ENCODE results near the gene CCDC7.
"Not testable (repeated sequence)": the region's sequence is repeated elsewhere in the genome, so short reads cannot be mapped to it uniquely, and the experiment has no call there.

Gene CCDC7

GRCh38 chr10:32888161-32888927 is 442.4 kb downstream of the CCDC7 start:
- H3K9me3 ChIP-seq (ENCODE audit: control insufficient read depth in 5 of 5, low read length in 5 of 5) = no peaks in the 10 kb centered on the region
- H3K9ac ChIP-seq (ENCODE audit: low read length in 5 of 5) = no peak overlapping the region
- no peak overlapping the region for H3K27ac ChIP-seq (ENCODE audit: low read depth, low read length)
- H3K27me3 ChIP-seq (ENCODE audit: control insufficient read depth in 5 of 5, insufficient read depth in 4 of 5, low read length in 5 of 5) = no peaks in the 10 kb centered on the region
- H3K4me1 ChIP-seq (ENCODE audit: control insufficient read depth in 5 of 5, insufficient read depth in 5 of 5, low read length in 5 of 5) = no peaks in the 10 kb centered on the region
- H3K4me3 ChIP-seq (ENCODE audit: low read depth in 1 of 5, low read length in 5 of 5) = no peak overlapping the region
- peaks cover 0 to 3% (median 0%) of the 10 kb centered on the region in 5 donors for H3K36me3 ChIP-seq (ENCODE audit: control insufficient read depth in 5 of 5, insufficient read depth in 5 of 5, low read length in 5 of 5)

GRCh38 chr10:32889631-32890212 is 443.8 kb downstream of the CCDC7 start:
- H3K36me3 ChIP-seq (ENCODE audit: control insufficient read depth in 5 of 5, insufficient read depth in 5 of 5, low read length in 5 of 5) = peaks cover 0 to 3% (median 0%) of the 10 kb centered on the region in 5 donors
- no peak overlapping the region for H3K27ac ChIP-seq (ENCODE audit: low read depth, low read length)
- no peaks in the 10 kb centered on the region for H3K9me3 ChIP-seq (ENCODE audit: control insufficient read depth in 5 of 5, low read length in 5 of 5)
- no peak overlapping the region for H3K9ac ChIP-seq (ENCODE audit: low read length in 5 of 5)
- no peak overlapping the region for H3K4me3 ChIP-seq (ENCODE audit: low read depth in 1 of 5, low read length in 5 of 5)
- no peaks in the 10 kb centered on the region for H3K27me3 ChIP-seq (ENCODE audit: control insufficient read depth in 5 of 5, insufficient read depth in 4 of 5, low read length in 5 of 5)
- H3K4me1 ChIP-seq (ENCODE audit: control insufficient read depth in 5 of 5, insufficient read depth in 5 of 5, low read length in 5 of 5) = no peaks in the 10 kb centered on the region

GRCh38 chr10:32890444-32890843 is 444.5 kb downstream of the CCDC7 start:
- Histone ChIP-seq H3K27ac (ENCODE audit: low read depth, low read length) (no peak overlapping the region), H3K4me1 (ENCODE audit: control insufficient read depth in 5 of 5, insufficient read depth in 5 of 5, low read length in 5 of 5) (no peaks in the 10 kb centered on the region), H3K9ac (ENCODE audit: low read length in 5 of 5) (no peak overlapping the region), H3K4me3 (ENCODE audit: low read depth in 1 of 5, low read length in 5 of 5) (no peak overlapping the region), H3K9me3 (ENCODE audit: control insufficient read depth in 5 of 5, low read length in 5 of 5) (no peaks in the 10 kb centered on the region), H3K36me3 (ENCODE audit: control insufficient read depth in 5 of 5, insufficient read depth in 5 of 5, low read length in 5 of 5) (peaks cover under 1 to 4% (median 2%) of the 10 kb centered on the region in 5 donors), H3K27me3 (ENCODE audit: control insufficient read depth in 5 of 5, insufficient read depth in 4 of 5, low read length in 5 of 5) (no peaks in the 10 kb centered on the region)

- Histone ChIP-seq H3K27ac (ENCODE audit: low read depth, low read length) (no peak overlapping the region), H3K9ac (ENCODE audit: low read length in 5 of 5) (no peak overlapping the region), H3K36me3 (ENCODE audit: control insufficient read depth in 5 of 5, insufficient read depth in 5 of 5, low read length in 5 of 5) (peaks cover 3 to 9% (median 7%) of the 10 kb centered on the region in 5 donors), H3K4me3 (ENCODE audit: low read depth in 1 of 5, low read length in 5 of 5) (no peak overlapping the region), H3K4me1 (ENCODE audit: control insufficient read depth in 5 of 5, insufficient read depth in 5 of 5, low read length in 5 of 5) (no peaks in the 10 kb centered on the region), H3K9me3 (ENCODE audit: control insufficient read depth in 5 of 5, low read length in 5 of 5) (no peaks in the 10 kb centered on the region), H3K27me3 (ENCODE audit: control insufficient read depth in 5 of 5, insufficient read depth in 4 of 5, low read length in 5 of 5) (no peaks in the 10 kb centered on the region)
These were observed 445.3 kb downstream of the CCDC7 start for GRCh38 chr10:32891261-32891660.

- H3K4me3 ChIP-seq (ENCODE audit: low read depth in 1 of 5, low read length in 5 of 5) = no peak overlapping the region
- no peaks in the 10 kb centered on the region for H3K4me1 ChIP-seq (ENCODE audit: control insufficient read depth in 5 of 5, insufficient read depth in 5 of 5, low read length in 5 of 5)
- no peak overlapping the region for H3K27ac ChIP-seq (ENCODE audit: low read depth, low read length)
- no peaks in the 10 kb centered on the region for H3K27me3 ChIP-seq (ENCODE audit: control insufficient read depth in 5 of 5, insufficient read depth in 4 of 5, low read length in 5 of 5)
- no peak overlapping the region for H3K9ac ChIP-seq (ENCODE audit: low read length in 5 of 5)
- peaks cover 15 to 28% (median 27%) of the 10 kb centered on the region in 5 donors for H3K36me3 ChIP-seq (ENCODE audit: control insufficient read depth in 5 of 5, insufficient read depth in 5 of 5, low read length in 5 of 5)
- H3K9me3 ChIP-seq (ENCODE audit: control insufficient read depth in 5 of 5, low read length in 5 of 5) = no peaks in the 10 kb centered on the region
These were observed 447.5 kb downstream of the CCDC7 start for GRCh38 chr10:32893434-32893833.

GRCh38 chr10:32893916-32894664 is 448.1 kb downstream of the CCDC7 start:
- Histone ChIP-seq H3K9ac (ENCODE audit: low read length in 5 of 5) (no peak overlapping the region), H3K4me1 (ENCODE audit: control insufficient read depth in 5 of 5, insufficient read depth in 5 of 5, low read length in 5 of 5) (no peaks in the 10 kb centered on the region), H3K9me3 (ENCODE audit: control insufficient read depth in 5 of 5, low read length in 5 of 5) (no peaks in the 10 kb centered on the region), H3K27me3 (ENCODE audit: control insufficient read depth in 5 of 5, insufficient read depth in 4 of 5, low read length in 5 of 5) (no peaks in the 10 kb centered on the region), H3K36me3 (ENCODE audit: control insufficient read depth in 5 of 5, insufficient read depth in 5 of 5, low read length in 5 of 5) (peaks cover 18 to 34% (median 31%) of the 10 kb centered on the region in 5 donors), H3K27ac (ENCODE audit: low read depth, low read length) (no peak overlapping the region), H3K4me3 (ENCODE audit: low read depth in 1 of 5, low read length in 5 of 5) (no peak overlapping the region)

- H3K9me3 ChIP-seq (ENCODE audit: control insufficient read depth in 5 of 5, low read length in 5 of 5); H3K27me3 ChIP-seq (ENCODE audit: control insufficient read depth in 5 of 5, insufficient read depth in 4 of 5, low read length in 5 of 5); H3K4me3 ChIP-seq (ENCODE audit: low read depth in 1 of 5, low read length in 5 of 5); H3K9ac ChIP-seq (ENCODE audit: low read length in 5 of 5); H3K27ac ChIP-seq (ENCODE audit: low read depth, low read length); H3K4me1 ChIP-seq (ENCODE audit: control insufficient read depth in 5 of 5, insufficient read depth in 5 of 5, low read length in 5 of 5): not testable (repeated sequence)
- H3K36me3 ChIP-seq (ENCODE audit: control insufficient read depth in 5 of 5, insufficient read depth in 5 of 5, low read length in 5 of 5) = peaks cover 21 to 43% (median 31%) of the 10 kb centered on the region in 5 donors
These were observed 449.4 kb downstream of the CCDC7 start for GRCh38 chr10:32895200-32895968.

- Histone ChIP-seq H3K36me3 (ENCODE audit: control insufficient read depth in 5 of 5, insufficient read depth in 5 of 5, low read length in 5 of 5) (peaks cover 39 to 57% (median 48%) of the 10 kb centered on the region in 5 donors), H3K27ac (ENCODE audit: low read depth, low read length) (no peak overlapping the region), H3K9ac (ENCODE audit: low read length in 5 of 5) (no peak overlapping the region), H3K4me3 (ENCODE audit: low read depth in 1 of 5, low read length in 5 of 5) (no peak overlapping the region), H3K4me1 (ENCODE audit: control insufficient read depth in 5 of 5, insufficient read depth in 5 of 5, low read length in 5 of 5) (no peaks in the 10 kb centered on the region), H3K27me3 (ENCODE audit: control insufficient read depth in 5 of 5, insufficient read depth in 4 of 5, low read length in 5 of 5) (no peaks in the 10 kb centered on the region), H3K9me3 (ENCODE audit: control insufficient read depth in 5 of 5, low read length in 5 of 5) (no peaks in the 10 kb centered on the region)
These were observed 455.9 kb downstream of the CCDC7 start for GRCh38 chr10:32901815-32902214.

- H3K27ac ChIP-seq (ENCODE audit: low read depth, low read length) = no peak overlapping the region
- H3K9me3 ChIP-seq (ENCODE audit: control insufficient read depth in 5 of 5, low read length in 5 of 5) = no peaks in the 10 kb centered on the region
- H3K4me3 ChIP-seq (ENCODE audit: low read depth in 1 of 5, low read length in 5 of 5) = no peak overlapping the region
- no peak overlapping the region for H3K9ac ChIP-seq (ENCODE audit: low read length in 5 of 5)
- H3K27me3 ChIP-seq (ENCODE audit: control insufficient read depth in 5 of 5, insufficient read depth in 4 of 5, low read length in 5 of 5) = no peaks in the 10 kb centered on the region
- H3K4me1 ChIP-seq (ENCODE audit: control insufficient read depth in 5 of 5, insufficient read depth in 5 of 5, low read length in 5 of 5) = no peaks in the 10 kb centered on the region
- H3K36me3 ChIP-seq (ENCODE audit: control insufficient read depth in 5 of 5, insufficient read depth in 5 of 5, low read length in 5 of 5) = peaks cover 38 to 65% (median 43%) of the 10 kb centered on the region in 5 donors
These were observed 459.5 kb downstream of the CCDC7 start for GRCh38 chr10:32905466-32905865.
